K562 (cell line): ENCODE results near the gene FAM234B. TPM values are rescaled to one million over a fixed set of nuclear protein-coding genes. Genes with fewer than 3 reads are reported as not detected.

Experiments used
- CEBPB ChIP-seq: fragments of 450-650 bp; IDR thresholded peaks from 2 replicates; pipeline ENCODE4 v1.6.1; 2016; ENCODE audit warnings: missing genetic modification characterization, missing compliant biosample characterization
- HBP1 ChIP-seq: fragments of 450-650 bp; formaldehyde crosslinking; IDR thresholded peaks from 2 replicates; pipeline ENCODE4 v1.4.0; 2022; ENCODE audit warnings: missing genetic modification characterization
- HES1 ChIP-seq: fragments of 450-650 bp; IDR thresholded peaks from 2 replicates; pipeline ENCODE4 v1.6.1; 2016; ENCODE audit warnings: low read depth, mild to moderate bottlenecking, moderate library complexity
- IFI16 ChIP-seq: fragments of 250-450 bp; sonication (Bioruptor Pico); IDR thresholded peaks from 2 replicates; pipeline ENCODE4 v2.1.2; 2022; ENCODE audit warnings: mild to moderate bottlenecking, inconsistent platforms
- NCOA1 ChIP-seq: fragments of 450-650 bp; IDR thresholded peaks from 2 replicates; pipeline ENCODE4 v1.6.1; 2016; ENCODE audit warnings: low read depth
- PTBP1 ChIP-seq: fragments of 200-400 bp; formaldehyde crosslinking; IDR thresholded peaks from 2 replicates; pipeline ENCODE4 v1.6.1; 2017; ENCODE audit warnings: low read depth, low read length
- SREBF1 ChIP-seq: fragments of 150-350 bp; IDR thresholded peaks from 2 replicates; pipeline ENCODE4 v1.6.1; 2014; ENCODE audit warnings: antibody characterized with exemption, low read depth, low read length, borderline replicate concordance
- SRF ChIP-seq, 2 experiments: fragments of 250-450, 450-650 bp in 1 of 2; sonication (Bioruptor Pico) in 1 of 2; sonication (generic) in 1 of 2; formaldehyde crosslinking; IDR thresholded peaks; 2 replicates each; pipeline versions ENCODE4 v1.5.0 to v1.5.1; 2020 to 2022; ENCODE audit warnings: mild to moderate bottlenecking in 1 of 2, missing genetic modification reagents in 1 of 2
- STAT6 ChIP-seq: sonication (generic); formaldehyde crosslinking; IDR thresholded peaks from 2 replicates; pipeline ENCODE4 v1.8.1; 2023; ENCODE audit warnings: mild to moderate bottlenecking, missing genetic modification reagents
- TAF9B ChIP-seq: fragments of 450-650 bp; IDR thresholded peaks from 2 replicates; pipeline ENCODE4 v1.6.1; 2018; ENCODE audit warnings: mild to moderate bottlenecking; ENCODE audit not compliant: partially characterized antibody
- ZNF224 ChIP-seq: sonication (generic); formaldehyde crosslinking; IDR thresholded peaks from 2 replicates; pipeline ENCODE4 v1.8.0; 2022; ENCODE audit warnings: mild to moderate bottlenecking, missing genetic modification reagents
- ZNF23 ChIP-seq: fragments of 250-450 bp; sonication (Bioruptor Pico); IDR thresholded peaks from 2 replicates; pipeline ENCODE4 v1.4.0; 2020; ENCODE audit warnings: mild to moderate bottlenecking
- ZNF785 ChIP-seq: fragments of 250-450 bp; sonication (Bioruptor Pico); IDR thresholded peaks from 2 replicates; pipeline ENCODE4 v1.4.0; 2020; ENCODE audit warnings: mild to moderate bottlenecking
- polyA plus RNA-seq, 8 experiments: library from polyadenylated mRNA; depleted of rRNA in 4 of 8; stranded (reverse) in 5 of 8; unstranded in 3 of 8; fragments of >200 nt; fragmentation: Nextera tagmentation in 2 of 8; fragmentation: Illumina TruSeq in 1 of 8; extraction: Ambion mirVana in 2 of 8; extraction: Trizol in 1 of 8; gene quantifications; 2 replicates each; pipeline versions ENCODE4 v1.2.1 to v1.2.3, GENCODE V29; 2011 to 2014; ENCODE audit warnings: inconsistent platforms in 1 of 8, missing spikeins in 1 of 8
- total RNA-seq, 7 experiments: library from RNA; depleted of rRNA in 6 of 7; stranded (reverse); fragments of >200 nt in 6 of 7; fragmentation: Illumina TruSeq in 2 of 7; extraction: Trizol in 2 of 7; gene quantifications; 2 replicates each; pipeline versions ENCODE4 v1.2.1 to v1.2.3, GENCODE V29; 2011 to 2021; ENCODE audit warnings: low replicate concordance in 1 of 7

FAM234B gene
- total and polyA plus RNA-seq, 9 of the 15 experiments (the other 6 are each of a cell fraction or from before 2014, with no cell fraction given) = 1.00 to 4.3 (median 2.0) TPM

- TF ChIP-seq CEBPB (tag) (peak; percentile 58), STAT6 (CRISPR knock-in tag) (no peak), PTBP1 (no peak), ZNF785 (CRISPR knock-in tag) (no peak), SRF (CRISPR knock-in tag; IDR thresholded peaks at IDR 0.05) (no peak), ZNF224 (no peak), NCOA1 (no peak), HES1 (no peak), HBP1 (CRISPR knock-in tag) (no peak), TAF9B (no peak), SREBF1 (no peak), ZNF23 (CRISPR knock-in tag) (no peak), IFI16 (CRISPR knock-in tag) (no peak)
Measured at GRCh38 chr12:12999271-12999958, 44.8 kb upstream of the FAM234B start (continued).
